GM19328 (cell line): ENCODE results near the gene SH3BP1.
A peak's percentile ranks its signal among the peaks of the same experiment; 100 is the strongest.
"Not testable (repeated sequence)": the region's sequence is repeated elsewhere in the genome, so short reads cannot be mapped to it uniquely, and the experiment has no call there.

Experiments
- ATAC-seq: cut with Tn5 transposase; IDR thresholded peaks from one replicate; pipeline ENCODE4 v1.9.1; 2021; ENCODE audit warnings: mild to moderate bottlenecking, moderate library complexity; ENCODE audit not compliant: unreplicated experiment

Gene SH3BP1, protein sequence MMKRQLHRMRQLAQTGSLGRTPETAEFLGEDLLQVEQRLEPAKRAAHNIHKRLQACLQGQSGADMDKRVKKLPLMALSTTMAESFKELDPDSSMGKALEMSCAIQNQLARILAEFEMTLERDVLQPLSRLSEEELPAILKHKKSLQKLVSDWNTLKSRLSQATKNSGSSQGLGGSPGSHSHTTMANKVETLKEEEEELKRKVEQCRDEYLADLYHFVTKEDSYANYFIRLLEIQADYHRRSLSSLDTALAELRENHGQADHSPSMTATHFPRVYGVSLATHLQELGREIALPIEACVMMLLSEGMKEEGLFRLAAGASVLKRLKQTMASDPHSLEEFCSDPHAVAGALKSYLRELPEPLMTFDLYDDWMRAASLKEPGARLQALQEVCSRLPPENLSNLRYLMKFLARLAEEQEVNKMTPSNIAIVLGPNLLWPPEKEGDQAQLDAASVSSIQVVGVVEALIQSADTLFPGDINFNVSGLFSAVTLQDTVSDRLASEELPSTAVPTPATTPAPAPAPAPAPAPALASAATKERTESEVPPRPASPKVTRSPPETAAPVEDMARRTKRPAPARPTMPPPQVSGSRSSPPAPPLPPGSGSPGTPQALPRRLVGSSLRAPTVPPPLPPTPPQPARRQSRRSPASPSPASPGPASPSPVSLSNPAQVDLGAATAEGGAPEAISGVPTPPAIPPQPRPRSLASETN

DNA sequence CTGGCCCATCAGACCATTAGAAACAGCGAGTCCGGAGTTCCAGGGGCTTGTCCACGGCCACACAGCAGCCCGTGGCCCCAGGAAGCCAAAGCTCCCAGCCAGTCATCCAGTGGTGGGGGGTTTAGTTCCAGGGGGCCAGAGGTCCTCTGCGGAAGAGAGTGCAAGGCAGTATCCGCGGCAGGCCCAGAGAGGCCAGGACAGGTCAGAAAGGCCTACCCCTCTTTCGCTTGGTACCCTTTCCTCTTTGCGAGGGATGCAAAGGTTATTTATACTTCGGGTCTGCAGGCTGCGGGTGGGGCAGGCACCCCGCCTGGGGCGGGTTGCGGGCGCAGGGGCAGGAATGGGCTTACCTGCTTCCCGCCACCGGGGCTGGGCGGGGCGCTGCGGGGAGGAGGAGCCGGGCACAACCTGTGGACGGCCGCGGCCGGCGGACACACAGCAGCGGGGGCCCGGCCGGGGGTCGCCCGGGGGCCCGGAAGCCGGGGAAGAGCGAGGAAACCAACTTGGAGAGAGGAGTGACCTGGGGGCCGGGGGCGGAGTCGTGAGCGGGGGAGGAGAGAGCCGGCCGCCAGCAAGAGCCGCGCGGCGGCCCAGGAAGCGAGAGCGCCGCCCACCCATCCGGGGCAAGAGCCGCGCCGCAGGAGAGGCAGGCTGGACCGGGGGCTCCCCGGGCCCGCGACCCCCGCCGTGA, at the start of gene SH3BP1:
TSS of gene SH3BP1 (plus strand) at position 600 of the 691 bp plus-strand sequence. CDS start 119 bp downstream, outside the sequence.
- no peak for ATAC-seq

DNA sequence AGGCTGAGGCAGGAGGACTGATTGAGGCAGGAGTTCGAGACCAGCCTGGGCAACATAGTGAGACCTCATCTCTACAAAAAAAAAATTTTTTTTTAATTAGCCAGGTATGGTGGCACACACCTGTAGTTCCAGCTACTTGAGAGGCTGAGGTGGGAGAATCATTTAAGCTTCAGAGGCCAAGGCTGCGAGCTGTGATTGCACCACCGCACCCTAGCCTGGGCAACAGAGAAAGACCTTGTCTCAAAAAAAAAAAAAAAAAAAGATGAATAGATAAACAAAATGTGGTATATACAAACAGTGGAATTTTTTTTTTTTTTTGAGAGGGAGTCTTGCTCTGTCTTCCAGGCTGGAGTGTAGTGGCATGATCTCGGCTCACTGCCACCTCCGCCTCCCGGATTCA, 48.4 kb upstream of the SH3BP1 start:
- not testable (repeated sequence) for ATAC-seq

DNA sequence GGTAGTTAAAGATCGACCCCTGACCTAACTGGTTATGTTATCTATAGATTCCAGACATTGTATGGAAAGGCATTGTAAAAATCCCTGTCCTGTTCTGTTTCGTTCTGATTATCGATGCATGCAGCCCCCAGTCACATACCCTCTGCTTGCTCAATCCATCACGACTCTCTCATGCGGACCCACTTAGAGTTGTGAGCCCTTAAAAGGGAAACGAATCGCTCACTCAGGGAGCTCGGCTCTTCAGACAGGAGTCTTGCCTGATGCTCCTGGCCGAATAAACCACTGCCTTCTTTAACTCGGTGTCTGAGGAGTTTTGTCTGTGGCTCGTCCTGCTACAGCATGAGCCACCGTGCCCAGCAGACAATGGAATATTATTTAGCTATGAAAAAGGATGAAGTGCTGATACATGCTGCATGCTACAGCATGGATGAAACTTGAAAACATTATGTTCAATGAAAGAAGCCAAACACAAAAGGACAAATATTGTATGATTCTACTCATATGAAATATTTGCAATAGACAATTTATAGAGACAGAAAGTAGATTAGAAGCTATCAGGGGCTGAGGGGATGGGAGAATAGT, 47.6 kb upstream of the SH3BP1 start:
- no peak for ATAC-seq

DNA sequence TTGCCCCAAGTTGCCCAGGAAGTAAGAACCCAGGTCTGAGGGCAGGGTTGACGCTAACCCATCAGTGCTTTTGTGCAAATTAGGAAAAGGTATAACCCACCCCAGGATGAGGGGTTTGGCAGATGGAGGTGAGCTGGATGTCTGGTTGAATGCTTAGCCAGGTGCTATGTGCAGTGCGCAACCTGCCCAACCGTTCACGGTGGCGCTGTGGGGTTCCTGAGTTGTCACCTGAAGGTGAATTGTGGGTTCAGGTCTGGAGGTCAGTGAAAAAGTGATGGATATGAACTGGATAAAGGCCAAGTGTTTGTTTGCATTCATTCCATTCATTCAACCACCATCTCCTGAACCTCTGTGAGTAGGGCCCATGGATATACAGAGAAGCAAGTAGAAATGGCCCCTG, 45.2 kb upstream of the SH3BP1 start:
- ATAC-seq, result no peak

DNA sequence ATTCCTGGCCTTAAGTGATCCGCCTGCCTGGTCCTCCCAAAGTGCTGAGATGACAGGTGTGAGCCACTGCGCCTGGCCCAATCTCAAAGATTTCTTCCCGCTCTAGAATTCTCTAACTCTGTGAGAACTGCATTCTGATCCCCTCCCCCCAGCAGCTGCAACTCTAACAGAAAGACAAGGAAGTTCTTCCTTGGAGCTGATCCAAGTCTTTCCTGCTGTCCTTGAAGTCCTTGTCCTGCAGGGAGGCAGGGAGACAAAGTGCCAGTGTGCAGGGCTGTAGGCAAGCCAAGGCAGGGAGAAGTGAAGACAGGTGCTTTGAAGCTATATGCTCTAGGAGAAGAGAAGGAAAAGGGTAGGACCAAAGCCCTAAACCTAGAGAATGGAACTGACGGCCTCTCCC, 40.3 kb upstream of the SH3BP1 start:
- no peak for ATAC-seq

DNA sequence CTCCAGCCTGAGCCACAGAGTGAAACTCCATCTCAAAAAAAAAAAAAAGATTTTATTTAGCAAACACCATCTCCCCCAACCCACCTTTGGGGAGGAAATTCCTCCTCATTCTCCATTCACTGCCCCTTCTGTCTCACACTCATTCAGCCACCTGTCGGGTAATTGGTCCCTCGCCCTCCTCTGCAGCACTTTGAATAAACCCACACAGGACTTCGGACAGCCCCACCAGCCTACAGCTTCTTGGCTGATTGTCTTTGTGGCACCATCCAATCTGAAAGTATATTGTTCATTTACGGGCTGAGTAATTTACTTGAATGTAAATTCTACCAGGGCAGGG, 38.3 kb upstream of the SH3BP1 start:
- ATAC-seq, result no peak

DNA sequence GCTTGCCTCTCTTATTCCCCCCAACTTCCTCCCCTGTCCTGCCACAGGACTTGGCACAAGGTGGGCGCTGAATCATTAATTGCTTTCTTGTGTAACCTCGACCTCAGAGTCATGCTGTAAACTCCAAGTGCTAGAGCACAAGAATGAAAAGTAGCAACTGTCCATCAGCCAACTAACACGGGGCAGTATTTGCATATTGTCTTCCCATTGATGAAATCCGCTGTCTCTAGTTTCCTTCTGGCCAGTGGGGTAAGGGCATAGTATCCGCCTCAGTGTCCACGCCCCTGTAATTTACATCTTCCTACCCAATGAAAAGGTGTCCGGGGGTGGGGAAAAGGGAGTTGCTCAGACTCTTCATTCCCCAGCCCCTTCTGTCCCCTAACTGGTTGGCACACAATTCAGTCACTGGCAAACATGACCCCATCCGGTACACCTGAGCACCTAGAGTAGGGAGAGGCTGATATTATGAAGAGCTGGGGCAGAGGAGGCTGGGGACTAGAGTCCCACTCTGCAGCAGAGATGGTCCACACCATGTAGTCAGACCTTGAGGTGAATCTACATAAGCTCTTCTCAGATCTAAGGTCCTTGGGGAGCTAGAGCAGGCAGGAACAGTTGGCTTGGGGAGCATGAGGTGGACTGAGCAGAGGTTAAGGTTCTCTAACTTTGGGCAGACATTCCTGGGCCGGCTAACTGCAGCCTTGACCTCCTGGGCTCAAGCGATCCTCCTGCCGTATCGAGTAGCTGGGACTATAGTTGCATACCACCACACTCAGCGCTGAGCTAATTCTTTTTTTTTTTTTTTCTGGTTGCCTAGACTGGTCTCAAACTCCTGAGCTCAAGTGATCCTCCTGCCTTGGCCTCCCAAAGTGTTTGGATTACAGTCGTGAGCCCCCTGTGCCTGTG, 37.7 kb upstream of the SH3BP1 start:
- ATAC-seq, result no peak

DNA sequence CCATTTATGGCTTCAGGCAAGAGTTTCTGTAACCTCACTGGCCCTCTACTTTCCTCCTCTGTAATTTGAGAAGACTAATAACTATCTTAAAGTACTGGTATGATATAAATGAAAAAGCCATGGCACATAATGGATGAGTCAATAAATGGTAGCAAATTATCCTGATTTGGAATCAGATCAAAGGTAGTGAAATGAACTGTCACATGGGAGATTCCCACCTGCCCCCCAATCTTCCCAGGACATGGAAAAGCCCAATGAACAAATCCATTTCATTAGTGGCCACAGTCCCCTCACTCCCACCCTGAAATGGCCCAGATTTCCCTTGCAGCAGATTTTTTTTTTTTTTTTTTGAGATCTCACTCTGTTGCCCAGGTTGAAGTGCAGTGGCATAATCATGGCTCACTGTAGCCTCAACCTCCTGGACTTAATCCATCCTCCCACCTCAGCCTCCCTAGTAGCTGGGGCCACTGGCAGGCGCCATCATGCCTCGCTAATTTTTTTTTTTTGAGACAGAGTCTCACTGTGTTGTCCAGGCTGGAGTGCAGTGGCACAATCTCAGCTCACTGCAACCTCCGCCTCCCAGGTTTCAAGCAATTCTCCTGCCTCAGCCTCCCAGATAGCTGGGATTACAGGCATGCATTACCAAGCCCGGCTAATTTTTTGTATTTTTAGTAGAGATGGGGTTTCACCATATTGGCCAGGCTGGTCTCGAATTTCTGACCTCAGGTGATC, 36.8 kb upstream of the SH3BP1 start:
- ATAC-seq, result not testable (repeated sequence)

DNA sequence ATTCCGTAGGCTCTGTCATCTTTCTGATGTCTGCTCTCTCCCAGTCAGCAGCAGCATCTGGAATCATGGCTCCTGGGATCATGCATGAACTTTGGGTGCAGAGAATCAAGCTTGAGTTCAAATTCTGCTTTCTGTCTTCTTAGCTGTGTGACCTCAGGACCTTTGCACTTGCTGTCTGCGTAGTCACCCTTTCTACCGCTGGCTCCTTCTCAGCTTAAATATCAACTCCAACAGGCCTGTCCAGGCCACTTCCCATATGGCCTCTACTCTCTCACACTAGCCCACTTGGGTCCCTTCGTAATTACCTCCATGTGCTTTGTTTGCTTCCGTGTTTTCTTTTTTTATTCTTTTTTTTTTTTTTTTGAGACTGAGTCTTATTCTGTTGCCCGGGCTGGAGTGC, 35.4 kb upstream of the SH3BP1 start:
- no peak for ATAC-seq

DNA sequence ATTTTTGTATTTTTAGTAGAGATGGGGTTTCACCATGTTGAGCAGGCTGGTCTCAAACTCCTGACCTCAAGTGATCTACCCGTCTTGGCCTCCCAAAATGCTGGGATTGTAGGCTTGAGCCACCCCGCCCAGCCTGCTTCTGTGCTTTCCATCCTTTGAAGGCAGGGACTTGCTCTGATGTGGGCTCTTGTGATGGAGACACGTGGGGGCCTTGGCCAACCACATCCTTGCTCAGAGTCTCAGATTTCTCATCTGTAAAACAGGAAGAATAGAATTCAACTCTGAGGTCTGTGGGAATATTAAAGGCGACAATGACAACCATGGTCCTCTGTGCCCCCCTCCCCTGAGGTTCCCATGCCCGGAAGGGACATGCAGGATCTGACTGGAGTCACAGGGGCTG, 34.6 kb upstream of the SH3BP1 start:
- ATAC-seq, result no peak

DNA sequence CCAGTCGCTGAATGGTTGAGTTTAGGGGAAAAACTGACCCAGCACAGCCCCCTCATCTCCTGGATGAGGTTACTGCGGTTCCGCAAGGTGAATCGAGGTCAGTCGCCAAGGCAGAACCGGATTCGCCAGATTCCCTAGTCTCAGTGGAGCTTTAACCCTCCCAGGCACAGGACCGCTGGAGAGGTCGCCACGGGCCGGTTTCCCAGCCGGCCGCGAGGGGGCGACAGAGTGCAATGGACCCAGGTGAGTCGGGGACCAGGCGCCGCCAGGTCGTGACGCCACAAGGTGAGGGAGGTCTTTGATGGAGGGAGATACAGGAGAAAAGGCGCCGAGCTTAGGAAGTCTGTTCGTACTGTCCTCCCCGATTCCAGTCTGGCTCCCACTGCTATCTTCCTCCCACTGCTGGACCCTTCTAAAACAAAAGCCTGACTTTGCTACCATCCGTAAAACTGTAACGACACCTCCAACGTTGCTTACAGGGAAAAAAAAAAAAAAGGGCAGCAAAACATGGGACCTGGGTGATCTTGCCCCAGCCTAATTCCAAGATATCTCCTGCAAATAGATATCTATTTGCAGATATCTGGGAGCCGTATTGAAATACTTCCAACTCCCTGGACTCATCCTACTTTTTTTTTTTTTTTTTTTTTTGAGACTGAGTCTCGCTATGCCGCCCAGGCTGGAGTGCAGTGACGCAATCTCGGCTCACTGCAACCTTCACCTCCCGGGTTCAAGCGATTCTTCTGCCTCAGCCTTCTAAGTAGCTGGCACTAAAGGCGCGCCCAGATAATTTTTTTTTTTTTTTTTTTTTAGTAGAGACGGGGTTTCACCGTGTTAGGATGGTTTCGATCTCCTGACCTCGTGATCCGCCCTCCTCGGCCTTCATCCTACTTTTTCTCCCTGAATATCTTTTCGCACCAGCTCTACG, 32.2 kb upstream of the SH3BP1 start:
- ATAC-seq, result no peak

DNA sequence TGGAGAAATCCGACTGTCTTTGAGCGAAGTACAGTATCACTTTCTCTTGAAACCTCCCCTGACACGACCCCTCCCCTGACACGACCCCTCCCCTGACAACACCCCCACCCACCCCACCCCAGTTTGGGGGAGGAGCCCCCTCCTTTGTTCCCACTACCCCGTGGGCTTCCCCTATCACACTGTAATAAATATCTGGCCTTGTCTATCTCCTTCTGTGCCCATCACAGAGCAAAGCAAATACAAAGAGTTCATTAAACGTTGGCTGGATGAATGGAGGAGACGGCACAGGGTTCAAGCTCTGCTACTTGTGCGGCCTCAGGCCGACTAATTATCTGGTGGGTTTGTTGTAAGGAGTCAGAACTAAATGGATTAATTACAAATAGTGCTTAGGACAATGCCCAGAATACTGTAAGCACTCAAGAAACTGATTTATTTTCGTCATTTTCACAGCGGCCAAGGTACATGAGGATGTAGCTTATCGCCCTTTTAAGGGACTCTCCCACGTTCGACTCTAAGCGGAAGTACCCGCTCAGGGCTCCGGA, 31.5 kb upstream of the SH3BP1 start:
- ATAC-seq, result no peak

DNA sequence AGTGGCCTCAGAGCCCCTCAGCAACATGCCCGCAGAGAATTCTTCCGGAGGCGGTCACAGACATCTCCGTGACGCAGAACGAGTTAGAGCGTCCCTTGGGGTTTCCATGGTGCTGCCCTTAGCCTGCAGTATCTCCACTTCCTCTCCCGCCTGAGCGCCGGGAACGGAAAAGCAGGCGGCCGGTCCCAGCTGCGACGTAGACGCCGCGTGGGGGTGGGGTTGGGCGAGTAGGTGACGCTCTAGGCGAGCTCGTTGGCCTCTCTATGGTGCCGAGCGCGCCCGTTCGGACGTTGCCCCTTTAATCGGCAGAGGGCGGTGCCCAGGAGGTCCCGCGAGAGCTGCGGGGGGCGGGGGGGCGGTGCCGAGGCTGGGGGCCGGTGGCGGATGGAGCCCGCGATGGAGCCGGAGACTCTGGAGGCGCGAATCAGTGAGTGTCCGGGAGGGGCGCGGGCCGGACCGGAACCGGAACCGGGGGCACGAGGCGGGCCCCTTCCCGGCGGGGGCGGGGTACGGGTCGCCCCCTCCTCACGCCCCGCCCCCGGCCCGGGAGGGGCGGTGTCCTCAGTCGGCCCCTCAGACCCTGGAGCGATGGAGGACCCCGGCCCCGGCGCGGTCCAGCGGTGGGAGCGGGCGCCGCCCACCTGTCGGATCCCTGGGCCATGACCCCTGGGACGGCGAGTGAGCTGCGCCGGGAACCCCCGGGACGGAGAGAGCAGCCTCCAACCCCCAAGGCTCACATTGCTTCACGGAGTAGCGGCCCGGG, 30.8 kb upstream of the SH3BP1 start, which contains the start of gene GGA1:
TSS of gene GGA1 (plus strand) at position 358 of the 763 bp plus-strand sequence. CDS start at position 385, 27 bp downstream.
- ATAC-seq, result peak; percentile 74

DNA sequence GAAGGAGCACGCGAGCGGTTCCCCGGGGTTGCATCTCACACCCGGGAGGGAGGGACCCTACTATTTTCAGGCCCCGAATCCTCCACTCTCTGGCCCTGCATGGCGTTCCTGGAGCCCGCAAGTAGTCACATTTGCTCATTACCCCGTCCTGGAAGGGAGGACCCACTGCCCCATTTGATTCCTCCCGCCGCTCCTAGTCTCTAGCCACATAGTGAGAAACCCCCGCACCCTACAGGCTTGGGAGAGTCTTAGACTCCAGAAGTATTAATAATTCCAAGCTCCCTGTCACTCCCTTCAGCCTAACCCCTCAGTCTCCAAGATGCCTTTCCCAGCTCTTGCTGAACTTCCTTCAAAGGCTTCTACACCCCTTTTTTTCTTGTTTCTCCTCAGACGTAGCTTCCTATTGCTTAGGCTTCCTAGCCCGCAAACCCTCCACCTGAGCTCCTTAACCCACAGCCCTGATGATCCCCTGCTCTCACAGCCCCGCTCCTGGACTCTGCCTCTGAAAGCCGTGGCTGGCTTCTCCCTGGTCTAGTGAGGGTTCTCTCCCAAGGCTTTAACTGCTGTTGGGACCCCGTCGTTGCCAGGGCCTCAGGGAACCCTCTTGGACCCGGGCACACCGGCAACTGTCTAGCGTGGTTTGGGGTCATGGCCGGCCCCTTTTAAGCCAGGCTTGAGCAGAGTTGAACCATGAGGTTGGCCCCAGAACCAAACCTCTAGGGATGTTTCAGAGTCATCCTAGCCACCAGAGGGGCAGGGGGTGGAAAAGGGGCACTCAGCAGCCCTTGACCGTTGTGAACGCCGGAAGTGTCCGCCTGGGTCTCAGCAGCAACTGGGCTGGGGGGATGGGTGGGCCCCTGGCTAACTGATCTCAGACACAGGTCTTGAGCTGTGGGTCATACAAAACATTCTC, 30.0 kb upstream of the SH3BP1 start:
- ATAC-seq, result peak; percentile 1

DNA sequence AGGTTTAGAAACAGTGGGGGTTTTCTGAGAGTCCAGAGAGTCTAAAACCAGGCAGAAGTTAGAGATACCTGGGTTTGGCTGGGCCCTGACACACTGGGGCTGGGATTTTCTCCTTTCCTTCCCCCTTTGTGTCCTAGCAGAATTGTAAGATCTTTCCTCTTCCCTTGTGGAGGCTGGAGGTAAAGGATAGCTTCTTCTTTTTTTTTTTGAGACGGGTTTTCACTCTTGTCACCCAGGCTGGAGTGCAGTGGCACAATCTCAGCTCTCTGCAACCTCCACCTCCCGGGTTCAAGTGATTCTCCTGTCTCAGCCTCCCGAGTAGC, 29.4 kb upstream of the SH3BP1 start:
- ATAC-seq, result not testable (repeated sequence)

DNA sequence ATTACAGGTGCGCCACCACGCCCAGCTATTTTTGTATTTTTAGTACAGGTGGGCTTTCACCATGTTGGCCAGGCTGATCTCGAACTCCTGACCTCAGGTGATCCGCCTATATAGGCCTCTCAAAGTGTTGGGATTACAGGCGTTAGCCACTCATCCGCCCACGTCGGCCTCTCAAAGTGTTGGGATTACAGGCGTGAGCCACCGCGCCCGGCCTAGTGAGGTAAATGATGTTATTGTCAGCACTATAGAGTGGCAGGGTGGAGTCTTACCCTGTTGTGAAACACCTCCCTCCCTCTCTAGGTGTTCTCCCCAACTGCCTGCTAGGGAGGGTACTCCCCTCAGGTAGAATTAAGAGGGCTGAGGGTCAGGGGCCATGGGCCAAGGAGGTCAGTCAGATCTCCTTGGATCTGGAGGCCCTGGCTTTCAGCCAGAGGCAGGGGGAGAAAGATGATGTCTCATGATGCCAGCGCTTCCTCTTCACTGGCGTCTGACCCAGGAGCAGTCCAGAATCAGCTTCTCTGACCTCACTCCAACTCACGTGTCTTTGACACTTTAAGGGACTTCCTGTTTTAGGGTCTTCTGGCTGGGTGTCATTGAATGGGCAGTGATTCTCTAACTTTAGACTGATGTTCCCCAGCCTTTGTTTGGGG, 28.9 kb upstream of the SH3BP1 start:
- ATAC-seq, result no peak
